Body of pancreas (tissue), 4 donors: ENCODE measurements around the gene MSI2.

ENCODE experiments used
- POLR2A ChIP-seq, 3 donors: fragments of 450-650 bp; IDR thresholded peaks; one replicate each; pipeline ENCODE4 v1.6.1; 2016; ENCODE audit warnings: antibody characterized with exemption in 3 of 3, mild to moderate bottlenecking in 2 of 3
- TF ChIP-seq, protein P1 (sequence below), 7 experiments: fragments of 450-650 bp in 4 of 7; fragments of 200-600 bp in 3 of 7; sonication (generic) in 3 of 7; IDR thresholded peaks; one replicate each; pipeline ENCODE4 v1.5.1; 2016 to 2019; ENCODE audit warnings: antibody characterized with exemption in 7 of 7

DNA sequence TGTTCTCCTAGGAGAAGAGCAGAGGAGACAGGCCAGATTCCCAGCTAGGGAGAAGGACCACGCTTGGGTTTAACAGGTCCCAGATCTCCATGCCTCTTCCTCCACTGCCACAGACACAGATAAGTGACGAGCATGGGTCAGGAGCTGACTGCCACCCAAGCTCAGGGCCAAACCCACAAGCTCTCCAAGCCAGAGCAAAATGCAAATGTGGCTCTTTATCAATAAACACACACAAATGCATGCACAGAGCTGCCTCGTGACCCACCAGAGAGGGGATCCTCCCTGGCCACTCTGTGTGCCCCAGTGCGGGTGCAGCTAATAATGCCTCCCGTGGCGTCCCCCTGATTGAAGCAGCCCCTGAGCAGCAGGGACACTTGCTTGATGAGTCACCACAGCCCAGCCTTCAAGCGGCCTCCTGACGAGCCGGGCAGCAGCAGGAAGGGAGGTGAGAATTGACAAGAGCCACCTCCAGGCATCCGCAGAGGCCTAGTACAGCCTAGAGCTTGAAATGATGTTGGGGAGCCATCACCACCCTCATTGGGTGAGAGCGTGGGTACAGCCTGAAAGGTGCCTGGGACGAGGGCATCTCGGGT is 344.9 kb downstream of the MSI2 start:
- TF ChIP-seq, protein P1, sequence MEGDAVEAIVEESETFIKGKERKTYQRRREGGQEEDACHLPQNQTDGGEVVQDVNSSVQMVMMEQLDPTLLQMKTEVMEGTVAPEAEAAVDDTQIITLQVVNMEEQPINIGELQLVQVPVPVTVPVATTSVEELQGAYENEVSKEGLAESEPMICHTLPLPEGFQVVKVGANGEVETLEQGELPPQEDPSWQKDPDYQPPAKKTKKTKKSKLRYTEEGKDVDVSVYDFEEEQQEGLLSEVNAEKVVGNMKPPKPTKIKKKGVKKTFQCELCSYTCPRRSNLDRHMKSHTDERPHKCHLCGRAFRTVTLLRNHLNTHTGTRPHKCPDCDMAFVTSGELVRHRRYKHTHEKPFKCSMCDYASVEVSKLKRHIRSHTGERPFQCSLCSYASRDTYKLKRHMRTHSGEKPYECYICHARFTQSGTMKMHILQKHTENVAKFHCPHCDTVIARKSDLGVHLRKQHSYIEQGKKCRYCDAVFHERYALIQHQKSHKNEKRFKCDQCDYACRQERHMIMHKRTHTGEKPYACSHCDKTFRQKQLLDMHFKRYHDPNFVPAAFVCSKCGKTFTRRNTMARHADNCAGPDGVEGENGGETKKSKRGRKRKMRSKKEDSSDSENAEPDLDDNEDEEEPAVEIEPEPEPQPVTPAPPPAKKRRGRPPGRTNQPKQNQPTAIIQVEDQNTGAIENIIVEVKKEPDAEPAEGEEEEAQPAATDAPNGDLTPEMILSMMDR (IDR thresholded peaks at IDR 0.05), result no peak
- no peak for TF ChIP-seq POLR2A (IDR thresholded peaks at IDR 0.05)
